ENCODE results near the gene CAPN12.
A peak's percentile ranks its signal among the peaks of the same experiment; 100 is the strongest.

DNA sequence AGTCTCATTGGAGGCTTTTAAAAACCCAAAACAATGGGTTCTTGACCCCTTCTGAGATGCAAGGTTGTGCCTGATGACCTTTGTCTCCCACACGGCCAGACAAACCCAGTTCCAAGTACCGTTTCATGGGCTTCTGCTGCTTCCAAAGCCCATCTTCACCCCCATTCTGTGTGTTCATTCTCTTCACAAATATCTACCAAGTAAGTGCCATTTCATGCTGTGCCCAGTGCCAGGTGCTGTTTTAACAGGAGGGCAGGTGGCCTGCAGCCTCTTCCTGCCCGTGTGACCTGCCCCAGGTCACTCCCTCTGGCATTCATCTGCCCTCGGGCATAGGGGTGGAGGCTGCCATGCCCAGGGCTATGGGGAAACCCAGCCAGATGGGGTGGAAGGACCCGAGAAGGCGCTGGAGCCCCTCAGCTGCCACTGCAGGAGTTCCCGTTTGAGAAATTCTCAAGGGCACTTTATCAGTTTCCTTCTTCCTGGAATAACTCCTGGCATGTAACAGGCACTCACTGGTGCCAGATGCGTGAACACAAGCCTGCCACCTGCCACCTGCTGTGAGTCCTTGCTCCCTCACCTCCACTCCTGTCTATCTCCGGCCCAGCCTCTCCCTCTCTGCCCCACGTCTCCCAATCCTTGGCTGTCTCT is 12.5 kb downstream of the CAPN12 start:
- TF ChIP-seq CTCF (IDR thresholded peaks at IDR 0.05) (peak in 1 of 6 experiments; percentile 8), POLR2A (IDR thresholded peaks at IDR 0.05) (no peak)
